Endothelial cell of hepatic sinusoid (primary cell): ENCODE measurements around the gene KAT6B.
"Not testable (repeated sequence)": the region's sequence is repeated elsewhere in the genome, so short reads cannot be mapped to it uniquely, and the experiment has no call there.

ENCODE experiments used
- in situ Hi-C: cut with HindIII; loops from 2 replicates; pipeline ENCODE4 v1.10.0; 2017; ENCODE audit warnings: low sequenced_read_pairs

Gene KAT6B

DNA sequence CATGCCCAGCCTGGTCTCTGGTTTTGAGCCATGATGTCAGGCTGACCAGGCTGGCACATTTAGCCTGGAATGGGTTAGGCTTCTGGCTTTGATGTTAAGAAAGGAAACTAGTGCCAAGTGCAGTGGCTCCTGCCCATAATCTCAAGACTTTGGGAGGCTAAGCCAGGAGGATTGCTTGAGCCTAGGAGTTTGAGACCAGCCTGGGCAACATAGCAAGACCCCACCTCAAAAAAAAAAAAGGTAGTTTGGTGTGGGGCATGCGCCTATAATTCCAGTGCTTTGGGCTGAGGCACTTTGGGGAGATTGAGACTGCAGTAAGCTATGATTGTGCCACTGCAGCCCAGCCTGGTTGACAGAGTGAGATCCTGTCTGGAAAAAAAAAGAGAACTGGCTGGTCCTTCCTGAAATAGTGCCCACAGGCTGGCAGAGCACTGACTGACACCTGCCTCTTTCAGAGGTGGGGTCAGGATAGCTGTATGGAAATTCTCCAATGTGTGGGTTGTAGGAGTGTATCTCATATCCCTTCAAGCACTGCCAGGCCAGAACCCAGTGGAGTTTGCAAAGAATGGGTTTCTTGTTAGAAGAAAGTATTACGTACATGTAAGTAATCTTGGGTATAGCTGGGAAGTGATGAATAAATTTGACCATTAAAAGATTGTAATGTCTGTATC lies 61.3 kb downstream of the KAT6B start:
- in situ Hi-C loops, result no loop called here

DNA sequence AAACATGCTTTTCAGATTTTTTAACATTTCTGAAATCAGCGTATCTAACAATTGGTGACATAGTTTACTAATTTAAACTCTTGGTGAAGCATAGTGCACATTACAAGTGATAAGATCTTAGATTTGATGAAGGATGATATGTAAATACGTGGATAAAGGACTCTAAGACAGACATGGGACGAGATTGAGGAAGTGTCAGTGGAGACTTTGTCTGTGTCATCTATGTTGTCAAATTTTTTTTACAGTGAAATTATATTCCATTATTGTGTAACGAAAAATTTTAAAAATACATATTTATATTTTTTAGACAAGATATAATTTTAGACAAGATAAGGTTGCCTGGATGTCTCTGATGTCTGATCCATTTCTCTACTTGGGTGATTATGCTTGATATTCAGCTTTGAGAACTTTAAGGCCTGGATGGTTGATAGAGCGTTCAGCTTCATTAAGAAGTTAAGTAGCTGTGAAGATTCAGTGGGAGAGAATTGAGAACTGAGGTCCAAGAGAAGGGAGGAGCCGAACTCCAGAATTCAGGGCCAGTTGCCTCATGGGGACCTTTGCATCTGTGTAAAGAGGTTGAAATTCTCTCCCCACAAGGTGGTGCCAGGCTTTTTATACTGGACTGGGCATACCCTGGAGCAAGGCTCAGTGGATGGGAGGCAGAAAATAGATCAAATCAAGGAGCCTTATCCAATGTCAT lies 62.7 kb downstream of the KAT6B start:
- in situ Hi-C loops, result no loop called here

DNA sequence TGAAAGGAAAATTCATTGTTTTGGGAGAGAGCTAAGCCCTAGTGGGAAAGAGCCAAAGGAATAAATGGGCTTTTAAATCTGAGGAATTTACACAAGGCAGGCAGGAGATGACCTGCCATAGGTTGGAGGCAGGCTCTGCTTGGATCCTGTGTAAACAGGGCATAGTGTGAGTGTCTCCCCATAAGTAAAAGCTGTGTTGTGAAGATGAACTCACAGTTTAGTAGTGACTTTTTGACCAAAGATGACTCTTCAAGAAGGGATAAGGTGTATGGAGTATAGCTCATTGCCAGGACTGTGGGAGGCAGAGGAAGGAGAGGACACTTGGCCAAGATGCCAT lies 63.2 kb downstream of the KAT6B start:
- in situ Hi-C loops, result no loop called here

DNA sequence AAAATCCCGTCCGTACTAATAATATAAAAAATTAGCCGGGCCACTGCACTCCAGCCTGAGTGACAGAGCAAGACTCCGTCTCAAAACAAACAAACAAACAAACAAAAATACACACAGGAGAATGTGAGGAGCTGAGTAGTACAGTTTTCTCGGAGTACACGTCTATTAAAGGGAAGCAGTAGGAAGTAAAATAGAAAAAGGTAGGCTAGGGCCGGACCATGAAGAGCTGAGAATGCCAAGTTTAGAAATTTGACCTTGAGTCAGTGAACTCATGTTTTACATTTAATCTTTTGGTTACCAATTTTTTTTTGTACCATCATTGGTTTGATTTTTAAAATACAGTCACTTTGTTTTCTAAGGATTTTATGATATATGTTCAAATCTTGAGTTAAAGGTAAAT lies 64.1 kb downstream of the KAT6B start:
- in situ Hi-C loops, result no loop called here

DNA sequence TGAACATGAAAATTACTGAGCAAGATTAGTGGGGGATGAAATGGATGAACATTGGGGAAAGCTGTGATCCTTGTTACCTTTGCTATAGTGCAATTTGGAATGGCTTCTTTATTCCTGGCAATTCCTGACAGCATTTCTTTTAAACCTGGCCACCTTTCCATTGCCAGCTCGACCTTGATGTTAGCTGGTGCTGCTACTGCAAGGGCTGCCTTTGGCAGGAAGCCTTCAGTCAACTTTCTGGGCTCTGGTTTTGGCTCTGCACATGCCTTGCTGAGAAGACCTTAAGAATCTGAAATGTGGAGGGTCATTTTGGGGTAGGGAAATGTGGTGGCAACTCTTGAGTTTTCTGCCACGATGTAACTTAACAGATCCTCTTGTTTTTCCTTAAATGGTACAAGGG lies 64.7 kb downstream of the KAT6B start:
- in situ Hi-C loops, result no loop called here

DNA sequence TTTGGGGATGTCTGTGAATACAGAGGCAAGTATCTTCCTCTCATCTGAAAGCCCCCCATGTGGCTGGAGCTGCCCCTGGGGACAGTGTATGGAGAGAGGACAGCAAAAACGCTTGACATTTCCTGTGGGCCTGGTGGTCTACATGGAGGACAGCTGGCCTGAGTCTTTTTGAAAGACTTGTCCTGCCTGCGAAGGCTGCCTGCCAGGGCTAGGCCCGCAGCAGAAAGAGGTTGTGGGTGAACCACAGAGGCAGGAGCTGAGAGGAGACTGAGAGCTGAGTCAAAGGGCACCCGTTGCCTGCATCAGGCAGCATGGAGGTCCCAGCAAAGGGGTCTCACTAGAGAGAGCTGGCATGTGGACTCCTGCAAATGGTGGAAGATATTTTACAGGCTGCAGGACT lies 66.4 kb downstream of the KAT6B start:
- in situ Hi-C loops, result no loop called here

DNA sequence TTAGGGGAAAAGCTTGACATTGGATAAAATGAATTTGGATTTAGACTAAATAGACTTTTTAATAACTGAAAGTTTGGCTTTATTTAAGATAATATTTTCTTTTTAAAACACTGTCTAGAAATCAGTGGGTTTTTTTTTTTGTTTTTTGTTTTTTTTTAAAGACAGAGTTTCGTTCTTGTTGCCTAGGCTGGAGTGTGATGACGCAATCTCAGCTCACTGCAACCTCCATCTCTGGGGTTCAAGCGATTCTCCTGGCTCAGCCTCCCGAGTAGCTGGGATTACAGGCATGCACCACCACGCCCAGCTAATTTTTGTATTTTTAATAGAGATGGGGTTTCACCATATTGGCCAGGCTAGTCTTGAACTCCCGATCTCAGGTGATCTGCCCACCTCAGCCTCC lies 66.9 kb downstream of the KAT6B start:
- in situ Hi-C loops, result not testable (repeated sequence)

DNA sequence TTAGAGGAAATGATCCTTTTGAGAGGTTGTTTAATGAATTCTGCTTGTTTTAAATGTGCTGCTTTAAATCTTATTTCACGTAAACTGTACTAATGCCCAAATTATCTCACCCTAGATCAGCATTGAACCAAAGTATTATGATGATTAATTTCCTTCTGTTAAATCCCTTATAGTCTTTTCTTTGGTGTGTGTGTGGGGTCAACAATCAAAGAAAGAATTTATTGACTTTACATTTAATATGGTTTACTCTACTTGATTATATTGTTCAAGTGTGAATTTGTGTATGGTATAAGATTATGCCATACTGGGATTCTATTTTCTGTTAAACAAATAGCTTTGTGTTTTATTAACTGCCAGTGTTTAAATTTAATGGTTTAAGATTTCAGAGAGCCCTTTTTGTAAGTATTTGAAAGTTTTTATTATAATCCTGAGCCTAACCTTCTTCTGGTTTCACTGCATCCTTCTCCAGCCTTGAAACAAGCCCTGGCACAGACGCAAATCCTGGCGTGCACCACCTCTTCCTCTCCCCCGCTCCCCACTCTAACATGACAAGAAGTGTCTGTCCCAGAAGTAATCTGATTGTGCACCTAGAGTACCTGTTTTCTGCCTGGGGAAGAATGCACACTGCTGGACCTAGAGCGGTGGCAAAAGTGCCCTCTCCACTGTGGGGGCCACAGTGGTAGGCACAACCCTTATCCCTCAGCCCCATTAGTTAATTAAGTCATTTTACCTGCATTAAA lies 70.6 kb downstream of the KAT6B start:
- in situ Hi-C loops, result no loop called here

DNA sequence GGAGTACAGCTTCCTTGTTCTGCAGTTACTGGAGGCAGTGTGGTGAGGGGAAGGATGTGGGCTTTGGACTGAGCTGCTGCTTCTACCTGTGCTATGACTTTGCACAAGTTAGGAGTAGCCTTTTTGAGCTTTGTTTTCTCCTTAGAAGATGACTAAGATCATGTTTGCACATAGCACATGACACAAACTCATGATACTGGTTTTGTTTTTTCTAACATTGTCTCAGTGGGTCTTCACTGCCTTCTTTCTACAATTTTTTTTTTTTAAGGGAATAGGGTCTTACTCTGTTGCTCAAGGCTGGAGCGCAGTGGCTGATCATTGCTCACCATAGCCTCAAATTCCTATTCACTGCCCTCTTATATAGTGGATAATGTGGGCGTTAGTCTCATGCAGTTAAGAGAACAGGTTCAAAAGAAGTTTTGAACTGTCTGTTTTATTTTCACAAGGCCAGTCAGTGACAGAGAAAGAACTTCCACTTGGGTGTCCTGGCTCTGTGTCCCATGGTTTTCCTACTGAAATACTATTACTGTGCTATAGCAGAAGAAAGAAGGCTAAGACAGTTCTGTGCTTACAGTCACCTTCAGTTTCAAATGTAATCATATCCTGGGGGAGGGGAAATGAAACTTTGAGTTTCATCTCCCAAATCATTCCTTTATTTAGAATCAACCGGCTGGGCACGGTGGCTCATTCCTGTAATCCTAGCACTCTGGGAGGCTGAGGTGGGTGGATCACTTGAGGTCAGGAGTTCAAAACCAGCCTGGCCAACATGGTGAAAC lies 72.0 kb downstream of the KAT6B start:
- in situ Hi-C loops, result no loop called here

DNA sequence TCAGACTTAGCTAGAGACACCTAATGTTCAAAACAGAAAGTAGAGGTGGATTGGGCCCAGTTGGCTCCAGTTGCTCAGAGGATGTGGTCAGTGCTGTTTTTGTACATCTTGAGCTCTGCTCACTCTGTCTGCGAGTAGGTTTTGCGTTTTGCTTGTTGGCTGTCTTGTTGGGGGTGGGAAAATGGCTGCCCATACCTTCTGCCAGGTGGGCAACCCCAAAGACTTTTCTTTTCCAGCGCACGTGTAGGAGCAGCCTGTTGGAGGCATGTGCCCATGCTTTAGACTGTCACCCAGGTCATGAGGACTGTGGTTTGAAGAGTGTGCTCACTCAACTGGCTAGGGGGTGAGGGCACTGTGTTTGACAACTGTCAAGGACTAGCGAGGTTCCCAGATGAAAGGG lies 73.9 kb downstream of the KAT6B start:
- in situ Hi-C loops, result no loop called here

DNA sequence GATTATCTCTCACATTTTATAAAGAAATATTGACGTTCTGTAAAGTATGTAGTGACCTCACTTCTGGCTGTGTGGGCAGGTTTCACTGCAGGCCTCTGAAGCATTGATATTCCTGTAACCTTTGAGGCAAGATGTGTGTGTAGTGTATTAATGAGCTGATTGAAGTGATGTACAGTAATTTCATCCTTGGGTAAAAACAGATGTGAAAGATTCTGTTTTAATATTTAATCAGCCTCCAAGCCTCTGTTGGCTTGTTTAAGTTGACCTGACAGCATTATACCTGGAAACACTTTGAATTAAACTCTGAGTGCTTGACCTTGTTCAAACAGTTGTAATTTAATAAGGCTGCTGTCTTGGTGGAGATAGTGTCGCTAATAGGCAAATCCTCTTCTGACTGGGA lies 74.9 kb downstream of the KAT6B start:
- in situ Hi-C loops, result no loop called here

DNA sequence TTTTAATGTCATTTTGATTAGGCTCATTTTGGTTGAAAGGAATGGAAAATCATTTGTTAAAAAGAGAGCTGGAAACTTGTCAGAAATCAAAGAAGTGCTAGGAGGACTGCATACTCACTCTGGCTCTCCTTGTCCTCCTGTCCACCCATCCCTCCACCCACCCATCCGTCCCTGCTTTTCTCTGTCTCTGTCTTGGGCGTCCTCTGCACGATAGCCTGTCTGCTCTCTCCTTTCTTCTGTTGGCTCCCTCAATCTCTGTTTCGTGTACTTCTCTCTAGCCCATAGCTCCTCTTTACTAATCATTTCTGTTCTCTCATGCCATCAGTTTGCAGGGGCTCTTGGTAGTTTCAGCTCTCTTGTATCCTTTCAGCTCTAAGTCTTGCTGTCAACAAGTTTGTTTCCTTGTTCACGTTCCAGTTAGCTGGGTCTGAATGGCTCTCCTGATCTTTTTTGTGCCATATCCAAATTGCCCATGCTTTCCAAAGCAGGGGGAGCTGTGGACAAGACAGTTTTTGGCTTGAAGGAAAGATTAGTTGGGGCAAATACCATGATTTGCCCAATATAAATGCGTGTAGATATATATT lies 75.6 kb downstream of the KAT6B start:
- in situ Hi-C loops, result no loop called here

DNA sequence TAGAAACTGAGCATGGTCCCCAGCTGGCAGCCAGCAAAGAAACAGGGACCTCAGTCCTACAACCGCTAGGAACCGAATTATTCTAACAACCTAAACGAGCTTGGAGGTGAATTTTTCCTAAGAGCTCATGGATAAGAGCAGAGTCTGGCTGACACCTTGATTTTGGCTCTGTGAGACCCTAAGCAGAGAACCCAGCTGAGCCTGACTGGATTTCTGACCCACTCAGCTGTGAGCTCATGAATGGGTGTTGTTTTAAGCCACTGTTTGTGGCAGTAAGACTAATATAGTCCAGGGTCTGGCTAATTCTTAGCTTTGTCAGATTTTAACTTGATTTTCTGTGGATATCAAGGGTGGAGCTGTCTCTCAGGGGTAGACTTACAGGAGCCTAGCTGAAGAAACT lies 77.1 kb downstream of the KAT6B start:
- in situ Hi-C loops, result no loop called here

DNA sequence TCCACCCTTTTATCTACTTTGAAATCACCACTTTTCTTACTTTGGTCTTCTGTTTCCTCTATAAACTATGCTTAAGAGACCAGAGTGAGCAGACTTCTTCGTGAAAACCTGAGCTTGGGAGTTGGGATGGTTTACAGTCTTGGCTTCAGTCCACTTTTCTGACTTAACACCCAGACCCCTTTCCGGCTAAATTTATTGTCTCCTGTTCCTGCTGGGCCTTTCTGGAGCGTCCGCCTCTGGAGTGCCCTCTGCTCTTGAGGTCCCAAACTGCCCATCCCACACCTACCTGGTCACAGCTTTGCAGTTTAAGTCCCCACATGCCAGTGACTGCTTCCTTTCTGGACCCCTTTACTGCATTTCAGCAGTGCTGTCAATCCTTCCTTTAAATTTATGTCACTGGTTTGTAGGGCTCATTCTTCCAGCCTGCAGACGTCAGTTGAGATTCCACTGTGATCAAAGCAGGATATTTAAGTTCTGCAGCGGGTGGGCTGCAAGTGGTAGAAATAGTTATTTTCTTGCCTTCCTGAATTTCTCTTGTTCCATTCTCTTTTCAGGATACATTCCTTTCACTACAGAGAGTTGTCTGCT lies 80.3 kb downstream of the KAT6B start:
- in situ Hi-C loops, result no loop called here

DNA sequence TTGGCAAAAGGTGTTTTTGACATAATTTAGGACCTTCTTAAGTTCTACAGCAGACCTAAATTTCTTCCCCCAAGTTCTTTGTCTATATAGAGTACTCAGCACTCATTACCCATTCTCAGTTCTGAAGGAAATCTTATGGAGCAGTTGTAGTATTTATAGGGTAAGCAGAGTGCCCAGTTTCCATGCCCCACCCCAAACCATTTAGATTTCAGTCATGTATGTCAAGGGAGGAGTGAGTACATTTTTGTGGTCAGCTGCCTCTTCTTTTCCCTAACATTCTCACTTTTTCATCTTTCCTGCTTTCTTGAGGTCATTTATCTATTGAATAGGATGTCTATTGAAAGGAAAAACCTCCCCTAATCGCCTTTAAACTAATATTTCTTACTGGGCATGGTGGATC lies 83.3 kb downstream of the KAT6B start:
- in situ Hi-C loops, result no loop called here

DNA sequence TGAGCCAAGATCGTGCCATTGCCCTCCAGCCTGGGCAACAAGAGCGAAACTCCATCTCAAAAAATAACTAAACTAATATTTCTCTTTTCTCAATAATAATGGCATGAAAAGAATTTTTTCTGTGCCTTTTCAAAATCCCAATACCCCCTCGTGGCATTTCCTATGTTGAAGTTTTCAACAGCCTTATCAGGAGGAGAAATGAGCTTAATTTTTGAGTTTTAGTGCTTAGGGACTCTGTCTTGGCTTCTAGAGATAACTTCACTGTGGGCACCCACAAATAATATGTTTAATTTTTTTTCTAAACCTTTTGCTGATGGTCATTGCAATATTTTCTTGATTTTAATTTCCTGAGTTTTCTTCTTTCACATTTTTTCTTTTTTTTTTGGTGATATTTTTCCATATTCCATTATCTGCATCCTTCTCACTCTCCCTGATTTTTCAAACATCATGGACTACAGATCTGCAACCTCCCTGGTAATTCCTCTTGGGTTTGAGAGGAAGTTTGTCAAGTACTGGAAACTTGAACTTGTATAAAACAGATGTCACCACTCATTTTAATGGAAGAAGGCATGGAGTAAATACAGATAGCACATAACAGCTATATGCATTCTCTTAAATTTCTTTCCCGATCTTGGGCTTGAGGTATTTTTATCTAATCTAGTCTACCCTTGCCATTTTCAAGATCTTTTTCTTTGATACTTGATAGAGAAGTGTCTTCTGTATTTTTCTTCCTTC lies 84.0 kb downstream of the KAT6B start:
- in situ Hi-C loops, result no loop called here

DNA sequence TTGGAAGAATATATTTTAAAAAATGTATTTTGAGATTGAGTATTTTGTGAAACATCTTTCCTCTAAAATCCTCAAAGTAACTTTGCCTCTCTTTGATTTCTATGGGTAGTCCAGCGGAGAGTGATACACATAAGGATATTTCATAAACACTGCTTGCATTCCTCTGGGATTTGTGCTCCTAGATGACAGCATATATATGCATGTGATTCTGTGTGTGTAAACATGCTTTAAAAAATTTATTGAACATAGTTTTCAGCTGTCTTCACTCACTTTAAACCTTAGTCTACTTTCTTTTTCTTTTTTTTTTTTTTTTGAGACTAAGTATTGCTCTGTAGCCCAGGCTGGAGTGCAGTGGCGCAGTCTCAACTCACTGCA lies 84.6 kb downstream of the KAT6B start:
- in situ Hi-C loops, result no loop called here

DNA sequence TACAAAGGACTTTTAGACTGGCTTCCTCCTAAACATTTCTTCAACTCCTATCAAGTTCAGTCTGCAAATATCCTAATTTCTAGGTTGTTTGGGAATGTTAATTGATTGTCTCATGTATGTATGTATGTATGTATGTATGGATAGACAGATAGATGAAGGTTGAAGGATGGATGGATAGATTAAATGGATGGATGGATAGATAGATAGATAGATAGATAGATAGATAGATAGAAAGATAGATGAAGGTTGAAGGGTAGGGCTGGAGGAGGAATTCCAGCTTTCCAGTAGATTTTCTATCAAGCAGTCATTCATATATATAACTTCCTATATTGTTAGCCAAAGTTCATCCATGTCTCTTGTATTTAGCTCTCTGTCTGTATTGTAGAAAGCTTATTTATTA lies 85.8 kb downstream of the KAT6B start:
- in situ Hi-C loops, result no loop called here

DNA sequence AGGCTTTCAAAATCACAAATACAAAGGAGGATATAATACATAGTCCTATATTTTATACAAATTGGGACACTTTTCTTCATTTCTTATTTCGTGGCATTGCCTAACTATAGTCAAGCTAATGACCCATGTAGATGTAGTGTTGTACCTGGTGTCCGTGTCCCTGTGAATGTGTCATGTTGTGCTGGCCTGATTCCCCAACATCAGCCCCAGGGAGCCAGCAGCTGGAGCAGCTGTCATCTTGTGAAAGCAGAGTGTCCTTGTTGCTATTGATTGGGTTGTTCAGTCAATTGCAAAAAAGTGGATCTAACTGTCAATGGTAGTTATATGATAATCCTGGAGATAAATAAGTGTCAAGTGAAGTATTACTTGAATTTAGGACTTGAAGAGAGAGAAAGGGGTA lies 86.3 kb downstream of the KAT6B start:
- in situ Hi-C loops, result no loop called here

DNA sequence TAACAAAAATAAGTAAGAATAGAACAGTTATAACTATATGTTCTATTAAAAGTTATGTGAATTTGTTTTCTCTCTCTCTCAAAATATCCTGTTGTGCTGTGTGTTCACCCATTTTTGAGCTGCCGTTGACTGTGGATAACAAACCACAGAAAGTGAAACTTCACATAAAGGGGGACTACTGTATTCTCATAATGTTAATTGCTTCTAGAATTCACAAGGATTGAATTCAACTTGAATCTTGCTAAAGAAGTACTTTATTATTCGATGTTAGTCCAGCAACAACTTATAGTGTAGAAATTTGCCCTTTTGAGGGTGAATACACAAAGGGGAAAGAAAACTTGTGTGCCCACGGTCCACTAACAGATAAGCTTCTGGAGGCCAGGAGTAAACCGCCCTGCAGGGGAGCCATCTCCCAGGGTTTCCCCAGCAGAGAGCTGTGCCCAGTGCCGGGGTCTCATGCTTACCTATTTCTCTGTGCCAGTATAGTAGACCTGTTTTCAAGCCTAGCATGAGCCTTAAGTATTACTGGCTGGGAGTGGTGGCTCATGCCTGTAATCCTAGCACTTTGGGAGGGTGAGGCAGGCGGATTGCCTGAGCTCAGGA lies 87.1 kb downstream of the KAT6B start:
- in situ Hi-C loops, result no loop called here
